Natural killer cell (primary cell): ENCODE results near the gene NUFIP2. TPM values are rescaled to one million over a fixed set of nuclear protein-coding genes. Genes with fewer than 3 reads are reported as not detected.
"Not testable (repeated sequence)": the region's sequence is repeated elsewhere in the genome, so short reads cannot be mapped to it uniquely, and the experiment has no call there.

Experiments used
- ATAC-seq, 3 donors: fragments of 150-1000 bp in 2 of 3; fragments of 200-7000 bp in 1 of 3; cut with Tn5 transposase; 1 replicate in 1 of 3; 2 replicates in 2 of 3; pipeline ENCODE4 v1.10.0; 2021; ENCODE audit warnings: mild to moderate bottlenecking in 2 of 3, moderate library complexity in 2 of 3
- DNase-seq, 2 donors: peaks; one replicate each; pipeline versions ENCODE4 v3.0.0 to v3.0.0-alpha.2; 2013 to 2021; ENCODE audit warnings: mixed read lengths in 1 of 2
- H3K27ac ChIP-seq: one replicate; pipeline ENCODE4 v1.5.1; 2013; ENCODE audit warnings: mild to moderate bottlenecking, low read length
- H3K27me3 ChIP-seq: one replicate; pipeline ENCODE4 v1.6.1; 2013; ENCODE audit warnings: low read length; ENCODE audit not compliant: control insufficient read depth, insufficient read depth
- H3K36me3 ChIP-seq: one replicate; pipeline ENCODE4 v1.6.1; 2013; ENCODE audit warnings: low read length; ENCODE audit not compliant: control insufficient read depth, insufficient read depth
- H3K4me1 ChIP-seq: one replicate; pipeline ENCODE4 v1.6.1; 2013; ENCODE audit warnings: low read length; ENCODE audit not compliant: control insufficient read depth, insufficient read depth
- H3K4me3 ChIP-seq: one replicate; pipeline ENCODE4 v1.5.1; 2013; ENCODE audit warnings: low read length
- H3K9me3 ChIP-seq: one replicate; pipeline ENCODE4 v1.6.1; 2013; ENCODE audit warnings: low read length; ENCODE audit not compliant: control insufficient read depth, insufficient read depth
- H3K27ac Mint-ChIP-seq, 2 donors: one replicate each; pipeline ENCODE4 v1.8.0; 2022; ENCODE audit warnings: mild to moderate bottlenecking in 2 of 2, mixed read lengths in 2 of 2, moderate library complexity in 1 of 2
- H3K27me3 Mint-ChIP-seq, 2 donors: one replicate each; pipeline ENCODE4 v1.8.0; 2022; ENCODE audit warnings: low read depth in 2 of 2, mixed read lengths in 2 of 2
- H3K36me3 Mint-ChIP-seq: one replicate; pipeline ENCODE4 v1.8.0; 2022; ENCODE audit warnings: mixed read lengths
- H3K4me1 Mint-ChIP-seq, 2 donors: one replicate each; pipeline ENCODE4 v1.8.0; 2022; ENCODE audit warnings: mixed read lengths in 2 of 2
- H3K4me3 Mint-ChIP-seq: one replicate; pipeline ENCODE4 v1.8.0; 2022; ENCODE audit warnings: mild to moderate bottlenecking, moderate library complexity, mixed read lengths
- H3K9me3 Mint-ChIP-seq, 2 donors: one replicate each; pipeline ENCODE4 v1.8.0; 2022; ENCODE audit warnings: mixed read lengths in 2 of 2
- WGBS: methylation state at CpG from one replicate; pipeline ENCODE4 v1.1.7; 2013; ENCODE audit warnings: missing lambda C conversion rate; ENCODE audit not compliant: insufficient coverage; 5-methylcytosine and 5-hydroxymethylcytosine counted together
- intact Hi-C: fragments of 100-400 bp; cut with micrococcal nuclease; formaldehyde crosslinking; loops from one replicate; pipeline ENCODE4 v1.14.2; 2022
- total RNA-seq, 4 donors: library from RNA; stranded (reverse); fragments of 120-200 nt in 1 of 4; gene quantifications; one replicate each; pipeline versions ENCODE4 v1.2.3 to v1.2.4, GENCODE V29; 2013 to 2022
- TF ChIP-seq, protein P1 (sequence below): fragments of 200-600 bp; IDR thresholded peaks from one replicate; pipeline ENCODE4 v1.8.0; 2022; ENCODE audit warnings: antibody characterized with exemption

The NUFIP2 gene
- total RNA-seq, 3 donors from 2014 or later (not counting 1 experiment from before 2014, with no cell fraction given), result 79.2 to 112 (median 95.0) TPM

DNA sequence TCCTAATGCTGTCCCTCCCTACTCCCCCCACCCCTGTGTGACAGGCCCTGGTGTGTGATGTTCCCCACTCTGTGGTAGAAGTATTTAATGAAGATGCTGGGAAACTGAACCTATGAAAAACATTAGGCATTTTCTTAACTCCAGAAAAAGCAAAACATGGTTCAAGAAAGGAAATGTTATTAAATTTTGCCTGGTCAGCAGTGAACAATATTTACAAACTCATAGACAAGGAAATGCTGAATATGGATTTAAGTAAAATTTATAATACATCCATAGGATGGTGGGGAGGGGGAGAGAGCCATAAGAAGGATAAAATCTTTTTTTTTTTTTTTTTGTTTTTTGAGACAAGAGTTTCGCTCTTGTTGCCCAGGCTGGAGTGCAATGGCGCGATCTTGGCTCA is 58.0 kb downstream of the NUFIP2 start:
- Mint-ChIP-seq H3K36me3 (no peaks in the 10 kb centered on the region), H3K4me1 (no peaks in the 10 kb centered on the region), H3K9me3 (no peaks in the 10 kb centered on the region), H3K4me3 (no peak overlapping the region), H3K27me3 (no peaks in the 10 kb centered on the region), H3K27ac (no peak overlapping the region)
- H3K27me3 ChIP-seq, result no peaks in the 10 kb centered on the region
- no peaks in the 10 kb centered on the region for H3K9me3 ChIP-seq
- no peak overlapping the region for H3K4me3 ChIP-seq
- peaks cover 2% of the 10 kb centered on the region for H3K4me1 ChIP-seq
- H3K27ac ChIP-seq, result no peak overlapping the region
- WGBS, result 100% methylated on average over 3 of the region's 3 CpGs
- intact Hi-C loops, result no loop called here
- DNase-seq (no peak), ATAC-seq (no peak)
- TF ChIP-seq, protein P1, sequence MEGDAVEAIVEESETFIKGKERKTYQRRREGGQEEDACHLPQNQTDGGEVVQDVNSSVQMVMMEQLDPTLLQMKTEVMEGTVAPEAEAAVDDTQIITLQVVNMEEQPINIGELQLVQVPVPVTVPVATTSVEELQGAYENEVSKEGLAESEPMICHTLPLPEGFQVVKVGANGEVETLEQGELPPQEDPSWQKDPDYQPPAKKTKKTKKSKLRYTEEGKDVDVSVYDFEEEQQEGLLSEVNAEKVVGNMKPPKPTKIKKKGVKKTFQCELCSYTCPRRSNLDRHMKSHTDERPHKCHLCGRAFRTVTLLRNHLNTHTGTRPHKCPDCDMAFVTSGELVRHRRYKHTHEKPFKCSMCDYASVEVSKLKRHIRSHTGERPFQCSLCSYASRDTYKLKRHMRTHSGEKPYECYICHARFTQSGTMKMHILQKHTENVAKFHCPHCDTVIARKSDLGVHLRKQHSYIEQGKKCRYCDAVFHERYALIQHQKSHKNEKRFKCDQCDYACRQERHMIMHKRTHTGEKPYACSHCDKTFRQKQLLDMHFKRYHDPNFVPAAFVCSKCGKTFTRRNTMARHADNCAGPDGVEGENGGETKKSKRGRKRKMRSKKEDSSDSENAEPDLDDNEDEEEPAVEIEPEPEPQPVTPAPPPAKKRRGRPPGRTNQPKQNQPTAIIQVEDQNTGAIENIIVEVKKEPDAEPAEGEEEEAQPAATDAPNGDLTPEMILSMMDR, result no peak
- H3K36me3 ChIP-seq, result no peaks in the 10 kb centered on the region

DNA sequence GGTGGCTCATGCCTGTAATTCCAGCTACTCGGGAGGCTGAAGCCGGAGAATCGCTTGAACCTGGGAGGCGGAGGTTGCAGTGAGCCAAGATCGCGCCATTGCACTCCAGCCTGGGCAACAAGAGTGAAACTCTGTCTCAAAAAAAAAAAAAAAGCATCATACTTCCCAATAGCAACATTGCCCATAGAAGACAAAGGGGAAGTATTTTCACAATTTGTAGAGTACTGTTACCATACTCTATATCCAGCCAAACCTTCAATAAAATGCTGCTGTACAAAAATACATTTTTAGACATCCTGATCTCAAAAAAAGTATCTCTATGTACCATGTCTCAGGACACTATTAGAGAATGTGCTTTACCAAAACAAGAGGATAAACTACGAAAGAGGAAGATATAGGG is 59.0 kb downstream of the NUFIP2 start:
- ATAC-seq, DNase-seq, H3K36me3 ChIP-seq, H3K27me3 ChIP-seq, H3K4me3 Mint-ChIP-seq, H3K4me3 ChIP-seq, H3K36me3 Mint-ChIP-seq, H3K27ac ChIP-seq, H3K9me3 Mint-ChIP-seq, H3K9me3 ChIP-seq, H3K4me1 Mint-ChIP-seq, H3K27me3 Mint-ChIP-seq, H3K4me1 ChIP-seq, H3K27ac Mint-ChIP-seq, intact Hi-C loops: not testable (repeated sequence)
- WGBS, result 100% methylated on average over 1 of the region's 7 CpGs

DNA sequence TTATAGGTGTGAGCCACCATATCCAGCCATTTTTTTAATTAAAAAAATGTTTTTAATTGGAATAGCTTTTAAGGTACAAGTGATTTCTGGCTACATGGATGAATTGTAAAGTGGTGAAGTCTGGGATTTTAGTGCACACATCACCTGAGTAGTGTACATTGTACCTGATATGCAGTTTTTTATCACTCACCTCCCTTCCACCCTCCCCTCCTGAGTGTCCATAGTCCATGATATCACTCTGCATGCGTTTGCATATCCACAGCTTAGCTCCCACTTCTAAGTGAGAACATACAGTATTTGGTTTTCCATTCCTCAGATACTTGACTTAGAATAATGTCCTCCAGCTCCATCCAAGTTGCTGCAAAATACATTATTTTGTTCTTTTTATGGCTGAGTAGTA is 60.6 kb downstream of the NUFIP2 start:
- 90% methylated on average over 1 of the region's 1 CpG for WGBS
- intact Hi-C loops, result no loop called here
- ATAC-seq (no peak), DNase-seq (no peak)
- H3K4me1 ChIP-seq, result no peaks in the 10 kb centered on the region
- H3K36me3 ChIP-seq, result no peaks in the 10 kb centered on the region
- Mint-ChIP-seq H3K4me1 (no peaks in the 10 kb centered on the region), H3K27me3 (no peaks in the 10 kb centered on the region), H3K27ac (no peak overlapping the region), H3K9me3 (no peaks in the 10 kb centered on the region), H3K36me3 (no peaks in the 10 kb centered on the region), H3K4me3 (no peak overlapping the region)
- H3K4me3 ChIP-seq, result no peak overlapping the region
- H3K27ac ChIP-seq, result no peak overlapping the region
- peaks cover 2% of the 10 kb centered on the region for H3K27me3 ChIP-seq
- TF ChIP-seq, protein P1, result no peak
- H3K9me3 ChIP-seq, result no peaks in the 10 kb centered on the region

DNA sequence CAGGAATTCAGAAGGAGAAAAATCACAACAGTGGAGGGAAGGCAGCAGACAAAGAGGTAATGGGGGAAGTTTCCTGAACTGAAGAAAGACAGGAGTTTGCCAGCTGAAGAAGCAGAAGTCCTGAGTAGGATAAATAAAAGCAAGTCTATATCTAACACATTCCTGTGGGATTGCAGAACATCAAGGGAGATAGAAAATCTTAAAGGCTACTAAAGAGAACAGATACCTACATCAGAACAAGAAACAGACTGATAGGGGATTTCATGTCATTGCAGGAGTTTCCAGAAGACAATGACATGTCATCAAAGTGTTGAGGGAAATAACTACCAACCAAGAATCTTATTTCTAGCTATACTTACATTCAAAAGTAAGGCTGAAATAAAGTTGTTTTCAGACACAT is 68.6 kb downstream of the NUFIP2 start:
- DNase-seq, result no peak
- Mint-ChIP-seq H3K27me3 (no peaks in the 10 kb centered on the region), H3K4me1 (no peaks in the 10 kb centered on the region), H3K9me3 (no peaks in the 10 kb centered on the region), H3K4me3 (no peak overlapping the region), H3K36me3 (no peaks in the 10 kb centered on the region), H3K27ac (no peak overlapping the region)
- intact Hi-C loops, result no loop called here
- no peak overlapping the region for H3K27ac ChIP-seq
- no peak for ATAC-seq
- H3K9me3 ChIP-seq, result no peaks in the 10 kb centered on the region
- H3K4me1 ChIP-seq, result no peaks in the 10 kb centered on the region
- no peaks in the 10 kb centered on the region for H3K36me3 ChIP-seq
- peaks cover 2% of the 10 kb centered on the region for H3K27me3 ChIP-seq
- no peak overlapping the region for H3K4me3 ChIP-seq
- TF ChIP-seq, protein P1, result no peak

DNA sequence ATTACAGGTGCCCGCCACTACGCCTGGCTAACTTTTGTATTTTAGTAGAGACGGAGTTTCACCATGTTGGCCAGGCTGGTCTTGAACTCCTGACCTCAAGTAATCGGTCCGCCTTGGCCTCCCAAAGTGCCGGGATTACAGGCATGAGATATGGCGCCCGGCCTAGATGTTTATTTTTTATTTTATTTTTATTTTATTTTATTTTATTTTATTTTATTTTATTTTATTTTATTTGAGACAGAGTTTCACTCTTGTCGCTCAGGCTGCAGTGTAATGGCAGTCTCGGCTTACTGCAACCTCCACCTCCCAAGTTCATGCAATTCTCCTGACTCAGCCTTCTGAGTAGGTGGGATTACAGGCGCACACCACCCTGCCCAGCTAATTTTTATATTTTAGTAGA is 72.6 kb downstream of the NUFIP2 start:
- H3K4me1 ChIP-seq, H3K27me3 Mint-ChIP-seq, ATAC-seq, H3K9me3 Mint-ChIP-seq, intact Hi-C loops, H3K36me3 Mint-ChIP-seq, H3K4me1 Mint-ChIP-seq, H3K36me3 ChIP-seq, H3K27me3 ChIP-seq, H3K27ac Mint-ChIP-seq, H3K9me3 ChIP-seq, DNase-seq, H3K27ac ChIP-seq, H3K4me3 Mint-ChIP-seq, H3K4me3 ChIP-seq: not testable (repeated sequence)
- WGBS, result 95% methylated on average over 9 of the region's 11 CpGs
